OCI-LY3 (cell line): ENCODE results near the gene GALNS.

Experiments
- EZH2phosphoT487 ChIP-seq: fragments of 200-600 bp; shearing (Covaris generic); IDR thresholded peaks from 2 replicates; pipeline ENCODE4 v1.6.1; 2018; ENCODE audit warnings: antibody characterized with exemption, mixed run types, low read depth
- TF ChIP-seq, protein P1 (sequence below): fragments of 200-600, 300-600 bp; sonication (generic); IDR thresholded peaks from 2 replicates; pipeline ENCODE4 v1.5.1; 2014; ENCODE audit warnings: antibody characterized with exemption, low read length, low read depth

DNA sequence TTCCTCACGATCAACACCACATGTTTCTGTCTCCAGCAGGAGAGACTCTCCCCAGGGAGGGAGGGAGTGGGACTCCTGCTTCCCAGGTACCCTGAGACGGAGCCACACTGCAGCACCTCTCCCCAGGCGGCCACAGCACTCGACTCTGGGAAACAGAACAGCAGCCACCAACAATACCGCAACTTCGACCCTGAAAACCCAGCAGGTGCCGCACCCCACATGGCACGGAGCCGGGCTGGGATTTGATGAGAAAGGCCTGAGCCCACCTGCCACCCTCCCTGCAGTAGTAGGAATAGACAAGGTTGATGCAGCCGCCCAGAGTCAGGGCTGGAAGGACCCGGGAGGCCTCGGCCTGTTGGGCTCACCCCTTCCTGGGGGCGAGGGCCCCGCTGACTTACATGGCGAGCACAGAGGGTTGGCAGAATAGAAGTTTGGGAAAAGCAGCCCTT is 14.4 kb downstream of the GALNS start:
- TF ChIP-seq, protein P1, sequence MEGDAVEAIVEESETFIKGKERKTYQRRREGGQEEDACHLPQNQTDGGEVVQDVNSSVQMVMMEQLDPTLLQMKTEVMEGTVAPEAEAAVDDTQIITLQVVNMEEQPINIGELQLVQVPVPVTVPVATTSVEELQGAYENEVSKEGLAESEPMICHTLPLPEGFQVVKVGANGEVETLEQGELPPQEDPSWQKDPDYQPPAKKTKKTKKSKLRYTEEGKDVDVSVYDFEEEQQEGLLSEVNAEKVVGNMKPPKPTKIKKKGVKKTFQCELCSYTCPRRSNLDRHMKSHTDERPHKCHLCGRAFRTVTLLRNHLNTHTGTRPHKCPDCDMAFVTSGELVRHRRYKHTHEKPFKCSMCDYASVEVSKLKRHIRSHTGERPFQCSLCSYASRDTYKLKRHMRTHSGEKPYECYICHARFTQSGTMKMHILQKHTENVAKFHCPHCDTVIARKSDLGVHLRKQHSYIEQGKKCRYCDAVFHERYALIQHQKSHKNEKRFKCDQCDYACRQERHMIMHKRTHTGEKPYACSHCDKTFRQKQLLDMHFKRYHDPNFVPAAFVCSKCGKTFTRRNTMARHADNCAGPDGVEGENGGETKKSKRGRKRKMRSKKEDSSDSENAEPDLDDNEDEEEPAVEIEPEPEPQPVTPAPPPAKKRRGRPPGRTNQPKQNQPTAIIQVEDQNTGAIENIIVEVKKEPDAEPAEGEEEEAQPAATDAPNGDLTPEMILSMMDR: no peak
- TF ChIP-seq EZH2phosphoT487: no peak
